Activated CD8-positive, alpha-beta memory T cell treated with anti-CD3 and anti-CD28 coated beads, Interleukin-2, amount 50 U/mL, for 48 hours (primary cell): ENCODE measurements around the gene C1QTNF1.
A peak's percentile ranks its signal among the peaks of the same experiment; 100 is the strongest.

Source experiments
- DNase-seq: peaks from one replicate; pipeline ENCODE4 v3.0.0-alpha.2; 2020

The C1QTNF1 gene

GRCh38 chr17:79082311-79083190 lies 58.6 kb downstream of the C1QTNF1 start:
- peak; percentile 82 for DNase-seq

GRCh38 chr17:79083191-79083971 lies 59.4 kb downstream of the C1QTNF1 start:
- DNase-seq, result no peak

GRCh38 chr17:79084291-79085153 lies 60.6 kb downstream of the C1QTNF1 start:
- DNase-seq, result no peak

- no peak for DNase-seq
These were observed 61.4 kb downstream of the C1QTNF1 start for GRCh38 chr17:79085154-79085920.

- no peak for DNase-seq
These were observed 62.1 kb downstream of the C1QTNF1 start for GRCh38 chr17:79085921-79086551.

GRCh38 chr17:79086609-79087427 lies 62.8 kb downstream of the C1QTNF1 start:
- no peak for DNase-seq

GRCh38 chr17:79087428-79088143 lies 63.6 kb downstream of the C1QTNF1 start:
- peak; percentile 93 for DNase-seq

GRCh38 chr17:79088247-79088996 lies 64.5 kb downstream of the C1QTNF1 start:
- no peak for DNase-seq

GRCh38 chr17:79088997-79089328 lies 65.0 kb downstream of the C1QTNF1 start:
- DNase-seq, result no peak

- no peak for DNase-seq
These were observed 65.9 kb downstream of the C1QTNF1 start for GRCh38 chr17:79089720-79090442.

- no peak for DNase-seq
These were observed 66.7 kb downstream of the C1QTNF1 start for GRCh38 chr17:79090443-79091225.

- DNase-seq, result no peak
These were observed 67.3 kb downstream of the C1QTNF1 start for GRCh38 chr17:79091226-79091670.

- no peak for DNase-seq
These were observed 68.6 kb downstream of the C1QTNF1 start for GRCh38 chr17:79092567-79092966.

GRCh38 chr17:79093270-79093669 lies 69.3 kb downstream of the C1QTNF1 start:
- DNase-seq, result no peak

GRCh38 chr17:79094261-79094660 lies 70.3 kb downstream of the C1QTNF1 start:
- no peak for DNase-seq

GRCh38 chr17:79095345-79096055 lies 71.5 kb downstream of the C1QTNF1 start:
- DNase-seq, result no peak

GRCh38 chr17:79096477-79096876 lies 72.5 kb downstream of the C1QTNF1 start:
- no peak for DNase-seq
